Dermis microvascular lymphatic vessel endothelial cell (primary cell): ENCODE results near the gene IL12RB1. TPM values are rescaled to one million over a fixed set of nuclear protein-coding genes. Genes with fewer than 3 reads are reported as not detected.

Experiments
- DNase-seq, 2 donors: peaks; one replicate each; pipeline versions ENCODE4 v3.0.0 to v3.0.0-alpha.2; 2010; ENCODE audit warnings: low read depth in 2 of 2
- total RNA-seq: library from RNA; depleted of rRNA; stranded (reverse); fragments of >200 nt; gene quantifications from 2 replicates; pipeline ENCODE4 v1.2.1, GENCODE V29; 2014

Gene IL12RB1
- 0.13 TPM in 2 replicates for total RNA-seq

DNA sequence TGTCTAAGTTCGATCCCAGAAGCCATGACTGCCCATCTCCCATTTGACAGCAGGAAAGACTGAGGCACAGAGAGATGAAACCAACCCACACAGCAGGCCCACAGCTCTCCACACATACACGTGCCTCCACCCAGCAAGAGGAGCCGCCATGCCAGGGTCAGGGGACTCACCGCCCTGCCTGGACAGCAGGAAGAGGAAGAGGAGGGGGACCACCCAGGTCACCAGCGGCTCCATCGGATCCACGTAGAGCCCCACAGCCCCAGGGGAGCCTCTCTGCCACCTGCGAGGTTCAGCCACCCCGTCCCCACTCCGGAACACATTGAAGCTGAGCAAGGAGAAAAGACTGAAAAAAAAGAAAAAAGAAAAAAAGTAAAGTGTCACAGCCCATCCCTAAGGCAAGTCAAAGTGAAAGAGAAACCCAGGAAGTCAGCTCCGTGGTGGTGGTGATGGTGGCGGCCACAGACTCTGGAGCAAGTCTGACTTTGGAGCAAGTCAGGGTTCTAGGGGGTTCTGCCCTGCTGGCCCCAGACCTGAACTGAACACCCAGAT is at the start of gene IL12RB1:
TSS of gene IL12RB1 (minus strand) at position 345 of the 549 bp plus-strand sequence. CDS start at position 234, 111 bp downstream.
- no peak for DNase-seq

GRCh38 chr19:18135712-18136584 is 49.2 kb upstream of the IL12RB1 start:
- no peak for DNase-seq

- no peak for DNase-seq
These were observed 45.3 kb upstream of the IL12RB1 start for GRCh38 chr19:18131841-18132596.

DNA sequence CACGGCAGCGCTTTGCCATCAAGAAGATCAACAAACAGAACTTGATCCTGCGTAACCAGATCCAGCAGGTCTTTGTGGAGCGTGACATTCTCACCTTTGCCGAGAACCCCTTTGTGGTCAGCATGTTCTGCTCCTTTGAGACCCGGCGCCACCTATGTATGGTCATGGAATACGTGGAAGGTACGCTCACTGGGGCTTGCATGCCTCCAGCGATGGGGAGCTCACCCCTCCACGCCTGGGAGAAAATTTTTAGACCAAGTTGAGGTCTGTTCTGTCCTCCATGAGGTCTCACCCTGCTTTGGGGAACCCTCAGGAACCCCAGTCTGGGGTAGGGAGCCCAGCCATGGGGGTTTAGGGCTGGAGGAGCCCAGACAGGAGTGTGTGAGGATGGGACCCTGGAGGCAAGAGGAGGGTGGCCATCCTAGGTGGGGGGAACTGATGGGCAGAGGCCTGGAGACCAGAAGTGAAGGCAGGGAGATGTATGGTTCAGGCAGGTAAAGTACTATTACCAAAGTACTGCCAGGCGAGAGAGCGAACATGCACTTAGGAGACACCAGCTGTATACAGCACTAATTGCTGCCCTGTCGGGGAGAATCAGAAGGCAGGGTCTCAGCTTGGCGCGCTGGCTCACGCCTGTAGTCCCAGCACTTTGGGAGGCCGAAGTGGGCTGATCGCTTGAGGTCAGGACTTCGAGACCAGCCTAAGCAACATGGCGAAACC is 43.9 kb upstream of the IL12RB1 start:
- DNase-seq: no peak

- DNase-seq: no peak
These were observed 42.1 kb upstream of the IL12RB1 start for GRCh38 chr19:18128805-18129204.

- DNase-seq: no peak
These were observed 41.3 kb upstream of the IL12RB1 start for GRCh38 chr19:18128044-18128443.

DNA sequence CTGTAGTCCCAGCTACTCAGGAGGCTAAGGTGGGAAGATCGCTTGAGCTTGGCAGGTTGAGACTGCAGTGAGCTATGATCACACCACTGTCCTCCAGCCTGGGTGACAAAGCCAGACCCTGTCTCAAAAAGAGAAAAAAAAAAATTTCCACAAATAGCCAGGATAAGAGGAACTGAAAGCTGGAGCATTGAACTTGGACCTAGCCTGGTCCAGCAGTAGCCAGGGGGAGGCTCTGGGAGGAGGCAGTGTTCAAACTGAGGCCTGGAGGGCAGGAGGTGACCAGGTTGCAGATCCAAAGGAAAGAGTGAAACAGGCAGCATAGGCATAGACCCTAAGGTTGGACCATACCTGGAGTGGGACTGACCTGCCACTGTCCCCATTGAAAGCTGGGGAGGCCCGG is 39.4 kb upstream of the IL12RB1 start:
- DNase-seq: no peak

GRCh38 chr19:18123819-18124218 is 37.1 kb upstream of the IL12RB1 start:
- no peak for DNase-seq

DNA sequence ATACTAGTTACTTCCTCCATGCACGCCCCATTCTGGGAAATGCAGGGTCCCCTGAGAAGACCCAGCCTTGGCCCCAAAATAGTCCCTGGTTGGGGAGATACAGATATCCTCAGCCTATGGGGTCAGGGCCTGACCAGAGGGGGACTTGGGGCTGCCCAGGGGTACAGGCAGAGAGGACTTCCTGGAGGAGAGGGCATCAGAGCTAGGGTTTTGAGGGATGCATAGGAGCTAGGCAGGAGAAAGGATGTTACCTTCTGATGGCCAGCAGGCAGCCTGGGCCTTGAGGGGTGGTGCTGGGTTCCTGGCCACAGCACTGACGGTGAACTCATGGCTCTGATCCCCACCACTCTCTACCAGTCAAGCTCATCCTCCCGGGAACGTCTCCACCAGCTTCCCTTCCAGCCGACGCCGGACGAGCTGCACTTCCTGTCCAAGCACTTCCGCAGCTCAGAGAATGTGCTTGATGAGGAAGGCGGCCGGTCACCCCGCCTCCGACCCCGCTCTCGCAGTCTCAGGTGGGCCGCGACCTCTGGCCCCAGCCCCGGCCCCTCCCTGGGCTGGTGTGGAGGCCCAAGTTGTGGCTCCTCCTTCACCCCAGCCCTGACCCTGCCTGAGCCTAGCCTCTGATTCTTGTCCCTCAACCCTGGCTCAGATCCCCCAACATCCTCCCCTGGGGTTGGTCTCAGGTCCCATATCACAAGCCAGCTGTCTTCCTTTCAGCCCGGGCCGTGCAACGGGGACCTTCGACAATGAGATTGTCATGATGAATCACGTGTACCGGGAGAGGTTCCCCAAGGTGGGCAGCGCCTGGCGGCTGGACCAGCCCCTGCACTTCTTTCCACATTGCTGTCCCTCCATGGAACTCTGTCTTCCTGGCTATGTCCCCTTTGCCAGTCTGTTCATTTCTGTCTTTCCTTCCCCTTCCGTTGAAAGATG is 36.4 kb upstream of the IL12RB1 start:
- peak; percentile 52 to 65 for DNase-seq

DNA sequence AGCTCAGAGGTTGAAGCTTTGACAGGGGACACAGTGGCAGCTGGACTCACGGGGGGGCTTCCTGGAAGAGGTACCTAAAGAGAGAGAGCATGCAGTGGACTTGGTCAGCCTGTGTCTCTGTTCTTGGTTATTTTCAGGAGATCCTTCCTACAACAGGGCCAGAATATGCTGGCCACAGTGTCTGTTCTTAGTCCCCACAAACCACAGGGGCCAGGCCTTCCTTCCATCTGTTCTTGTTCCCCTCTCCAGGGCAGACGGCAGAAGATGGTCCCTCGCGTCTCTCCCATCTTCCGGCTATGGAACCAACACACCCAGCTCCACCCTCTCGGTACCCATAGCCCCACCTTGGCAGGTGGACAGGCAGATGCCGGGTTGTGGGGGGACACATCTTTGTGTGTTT is 35.7 kb upstream of the IL12RB1 start:
- DNase-seq: no peak

GRCh38 chr19:18121166-18121565 is 34.4 kb upstream of the IL12RB1 start:
- DNase-seq: no peak

DNA sequence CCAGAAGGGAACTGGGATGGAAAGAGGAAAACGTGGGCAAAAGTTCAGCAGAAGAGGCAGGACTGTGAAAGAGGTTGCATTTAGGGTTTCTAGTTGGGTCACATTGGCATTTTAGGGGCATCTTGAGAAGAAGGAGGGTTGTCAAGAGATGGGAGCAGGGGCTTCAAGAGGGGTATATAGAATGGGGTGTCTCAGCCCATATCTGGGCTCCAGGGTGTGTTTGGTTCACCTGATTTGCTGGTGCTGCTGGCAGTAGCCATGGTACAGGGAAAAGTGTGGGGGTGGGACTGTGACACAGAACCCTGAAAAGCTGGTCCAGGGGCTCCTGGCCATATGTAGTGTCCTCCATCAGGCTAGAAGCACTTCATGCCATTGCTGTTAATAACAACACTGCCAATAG is 33.4 kb upstream of the IL12RB1 start:
- no peak for DNase-seq

GRCh38 chr19:18119717-18120105 is 33.0 kb upstream of the IL12RB1 start:
- no peak for DNase-seq

GRCh38 chr19:18119013-18119716 is 32.4 kb upstream of the IL12RB1 start:
- no peak for DNase-seq

GRCh38 chr19:18118420-18119012 is 31.8 kb upstream of the IL12RB1 start:
- DNase-seq: no peak

DNA sequence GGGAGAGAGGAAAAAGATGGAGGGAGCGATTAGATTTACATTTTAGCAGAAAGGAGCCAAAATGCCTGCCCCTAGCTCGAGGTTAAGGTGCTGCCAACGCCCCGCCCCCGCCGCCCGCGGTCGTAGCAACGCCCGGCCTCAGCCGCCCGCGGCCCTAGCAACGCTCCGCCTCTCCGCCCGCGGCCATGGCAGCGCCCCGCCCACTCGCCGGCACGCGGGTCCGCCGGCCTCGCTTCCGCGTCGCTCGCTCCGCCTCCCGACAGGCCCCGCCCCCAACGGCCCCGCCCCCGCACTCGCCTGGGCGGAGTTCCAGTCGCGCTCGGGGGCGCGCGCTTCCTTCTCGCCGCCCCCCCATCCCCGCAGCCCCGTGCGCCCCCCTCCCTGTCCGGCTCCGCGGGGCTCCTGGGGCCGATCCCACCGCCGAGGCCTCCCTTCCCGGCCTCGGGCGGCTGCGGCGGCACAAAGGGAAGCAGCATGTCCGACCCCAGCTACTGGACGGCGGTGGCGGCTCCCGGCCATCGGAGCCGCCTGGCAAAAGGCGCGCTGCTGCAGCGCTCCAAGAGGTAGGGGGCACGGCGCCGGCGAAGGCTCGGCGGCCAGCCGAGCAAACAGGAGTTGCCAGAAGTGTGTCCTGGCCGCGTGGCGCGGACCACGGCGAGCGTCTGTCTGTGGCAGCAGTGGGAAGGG is 31.1 kb upstream of the IL12RB1 start:
- peak; percentile 60 to 89 for DNase-seq

GRCh38 chr19:18117364-18117691 is 30.6 kb upstream of the IL12RB1 start:
- no peak for DNase-seq

GRCh38 chr19:18114483-18114882 is 27.7 kb upstream of the IL12RB1 start:
- DNase-seq: no peak

GRCh38 chr19:18113827-18114226 is 27.1 kb upstream of the IL12RB1 start:
- DNase-seq: no peak
